ENCODE data around the gene NOVA1.

Gene NOVA1

DNA sequence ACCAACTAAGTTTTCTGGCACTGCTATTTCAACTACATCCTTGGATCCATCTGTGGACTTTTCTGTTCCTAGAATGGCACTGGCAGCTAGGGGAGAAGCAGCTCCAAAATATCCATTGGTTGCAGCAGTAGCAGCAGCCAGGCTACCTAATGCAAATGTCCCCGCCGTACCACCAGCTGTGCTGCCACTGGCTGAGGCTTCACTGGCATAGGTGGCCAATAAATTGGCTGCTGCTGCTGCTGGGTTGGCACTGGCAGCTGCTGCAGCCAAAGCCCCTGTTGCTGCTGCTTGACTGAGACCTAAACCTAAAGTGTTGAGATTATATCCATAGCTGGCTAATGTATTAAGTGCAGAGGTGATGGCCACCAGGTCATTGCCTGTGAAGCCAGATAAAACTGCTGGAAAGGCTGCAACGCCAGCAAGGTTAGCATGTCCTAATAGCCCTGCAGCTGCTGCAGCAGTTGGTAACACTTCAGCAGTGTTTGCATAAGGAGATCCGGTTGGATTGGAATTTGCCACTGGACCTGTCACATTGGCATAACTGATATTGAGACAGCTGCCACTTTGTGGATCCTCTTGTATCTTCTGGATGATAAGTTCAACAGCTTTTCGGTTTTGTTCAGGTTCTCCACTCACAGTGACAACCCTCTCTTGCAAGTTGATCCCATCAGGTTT, 149.5 kb downstream of the NOVA1 start:
- no peak for DNase-seq (ENCODE audit: low read depth in 2 of 2)

DNA sequence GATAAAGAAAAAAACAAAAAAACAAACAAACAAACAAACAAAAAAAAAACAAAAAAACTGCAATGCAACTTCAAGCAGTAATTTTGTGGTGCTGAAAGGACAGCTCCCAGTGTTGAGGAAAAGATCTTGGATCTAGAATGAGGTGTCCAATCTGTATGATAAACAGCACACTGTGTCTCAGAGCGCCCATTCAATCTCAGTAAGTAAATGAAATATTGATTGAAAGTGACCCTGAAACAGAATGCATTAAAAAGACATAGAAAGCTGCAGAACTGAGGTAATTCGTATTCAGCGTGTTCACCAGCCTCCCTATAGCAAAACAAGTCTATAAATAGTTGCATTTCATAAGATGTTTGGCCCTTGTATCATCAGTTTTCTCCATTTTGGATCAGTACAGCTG, 153.0 kb downstream of the NOVA1 start:
- DNase-seq (ENCODE audit: low read depth in 2 of 2): no peak

DNA sequence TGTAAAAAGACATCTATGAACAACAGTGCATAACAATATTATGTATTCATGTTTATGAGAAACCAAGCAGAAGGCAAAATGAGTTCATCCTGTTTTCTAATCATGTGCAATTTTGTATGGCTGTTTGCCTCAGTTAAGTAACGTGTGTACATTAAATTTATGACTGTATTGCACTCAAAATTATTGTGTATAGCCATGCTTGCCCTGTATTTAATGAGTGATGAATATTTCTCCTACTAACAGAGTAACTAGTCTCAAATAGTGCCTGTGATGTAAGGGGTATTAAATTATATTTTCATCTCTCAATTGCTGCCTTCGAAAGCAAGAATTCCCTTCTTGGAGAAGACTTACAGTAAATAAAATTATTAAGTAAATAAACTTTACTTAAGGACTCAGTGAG, 154.2 kb downstream of the NOVA1 start:
- DNase-seq (ENCODE audit: low read depth in 2 of 2): no peak

DNA sequence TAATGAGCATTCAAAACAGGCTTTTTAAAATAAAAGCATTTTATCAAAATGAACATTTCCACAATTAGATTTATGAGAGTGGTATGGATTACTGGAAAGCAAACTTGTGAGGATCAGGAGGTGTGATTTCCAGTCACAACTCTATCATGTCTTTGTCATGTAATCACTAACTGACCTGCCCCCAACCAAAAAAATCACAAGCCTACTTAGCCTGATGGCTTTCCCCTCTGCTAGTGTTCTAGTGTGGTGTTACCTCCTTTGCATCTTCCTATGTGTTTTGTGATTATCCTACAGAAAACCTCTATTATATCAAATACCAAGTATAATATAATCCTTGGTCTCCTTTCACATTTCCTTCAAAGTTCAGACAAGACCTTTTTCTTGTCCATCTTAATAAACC, 168.6 kb downstream of the NOVA1 start:
- DNase-seq (ENCODE audit: low read depth in 2 of 2): no peak

DNA sequence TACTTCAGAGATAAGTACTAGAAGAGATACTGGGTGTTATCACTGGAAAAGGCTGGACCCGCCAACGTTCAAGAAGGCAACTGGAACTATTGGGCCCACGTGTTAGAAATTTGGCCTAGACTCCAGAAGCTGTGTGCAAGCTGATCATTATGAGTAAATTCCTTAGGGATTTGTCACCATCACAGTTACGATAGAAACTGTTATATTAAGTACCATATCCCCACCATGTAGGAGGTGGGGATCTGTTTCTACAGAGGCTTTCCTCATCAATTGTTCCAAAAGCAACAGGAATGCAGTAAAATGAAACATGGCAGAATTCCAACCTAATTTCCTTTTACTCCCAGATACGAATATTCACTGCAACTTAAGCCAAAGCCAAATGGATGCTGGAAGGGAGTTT, 170.7 kb downstream of the NOVA1 start:
- DNase-seq (ENCODE audit: low read depth in 2 of 2): no peak

DNA sequence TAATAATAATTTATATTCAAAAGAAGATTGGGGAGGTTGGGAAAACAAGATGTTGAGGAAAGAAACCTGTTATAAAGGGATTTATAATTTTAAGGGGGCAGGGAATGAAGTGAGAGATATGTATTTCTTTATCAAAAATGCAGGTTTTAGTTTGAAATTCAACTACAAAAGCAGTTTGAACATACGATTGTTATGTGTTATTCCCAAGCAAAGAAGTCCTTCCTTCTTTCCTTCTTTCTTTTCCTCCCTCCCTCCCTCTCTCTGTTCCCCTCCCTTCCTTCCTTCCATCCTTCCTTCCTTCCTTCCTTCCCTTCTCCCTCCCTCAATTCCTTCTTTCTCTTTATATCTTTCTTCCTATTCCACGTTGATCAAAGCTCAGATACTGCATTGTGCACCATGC, 173.3 kb downstream of the NOVA1 start:
- DNase-seq (ENCODE audit: low read depth in 2 of 2): no peak

DNA sequence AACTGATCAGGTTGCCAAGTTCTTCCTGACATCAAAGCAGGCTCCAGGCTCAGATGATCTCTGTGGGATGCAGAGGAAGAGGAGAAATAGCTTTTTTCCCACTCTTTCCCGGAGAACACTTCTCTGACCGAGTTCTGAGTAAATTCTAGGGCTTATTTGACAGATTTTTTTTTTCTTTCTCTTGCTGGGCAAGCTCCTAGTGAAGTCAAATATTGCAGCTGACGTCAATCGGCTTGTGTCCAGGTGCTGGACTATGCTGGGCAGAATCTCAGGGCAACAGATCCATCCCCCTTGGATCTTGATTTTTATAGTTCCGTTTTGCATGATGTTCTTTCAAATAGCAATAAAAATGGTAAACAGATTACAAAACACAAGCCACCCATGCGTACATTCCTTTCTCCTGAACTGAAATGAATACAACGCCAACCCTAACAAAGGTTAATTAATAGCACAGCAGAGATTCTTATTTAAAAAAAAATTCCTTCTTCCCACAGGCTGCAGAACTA, 182.2 kb downstream of the NOVA1 start:
- no peak for DNase-seq (ENCODE audit: low read depth in 2 of 2)

DNA sequence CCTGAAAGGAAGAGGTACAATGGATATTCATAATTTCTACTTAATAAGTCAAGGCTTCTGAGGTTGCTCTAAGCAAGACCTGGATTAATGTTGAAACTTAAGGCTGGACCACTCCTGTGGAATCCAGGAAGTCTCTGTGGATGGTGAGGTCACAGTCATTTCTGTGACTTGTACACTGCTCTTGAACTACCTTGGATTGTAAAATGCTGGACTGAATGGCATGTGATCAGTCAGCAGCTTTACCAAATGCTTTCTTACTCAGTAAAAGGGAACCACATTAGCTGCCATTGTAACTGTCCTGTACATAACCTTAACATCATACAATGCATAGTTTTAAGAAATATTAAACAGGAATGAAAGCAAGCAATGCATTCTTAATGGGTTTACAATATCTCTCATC, 182.9 kb downstream of the NOVA1 start:
- DNase-seq (ENCODE audit: low read depth in 2 of 2): no peak

DNA sequence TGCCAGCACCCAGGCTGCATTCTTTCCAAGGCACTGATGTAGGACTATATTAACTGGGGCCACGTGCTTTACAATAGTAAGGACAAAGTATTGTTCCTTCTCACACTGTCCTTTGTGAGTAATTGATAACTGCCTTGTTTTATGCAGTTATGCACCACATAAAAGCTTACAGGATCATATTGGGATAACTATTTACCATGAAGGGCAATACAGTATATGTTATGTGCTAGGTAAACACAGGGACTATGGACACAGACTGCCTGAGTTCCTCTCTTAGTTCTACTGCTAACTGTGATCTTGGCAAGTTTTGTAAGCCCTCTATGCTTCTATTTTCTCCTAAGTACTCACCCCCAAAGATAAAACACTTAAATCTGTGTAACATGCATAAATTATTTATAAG, 183.7 kb downstream of the NOVA1 start:
- no peak for DNase-seq (ENCODE audit: low read depth in 2 of 2)

DNA sequence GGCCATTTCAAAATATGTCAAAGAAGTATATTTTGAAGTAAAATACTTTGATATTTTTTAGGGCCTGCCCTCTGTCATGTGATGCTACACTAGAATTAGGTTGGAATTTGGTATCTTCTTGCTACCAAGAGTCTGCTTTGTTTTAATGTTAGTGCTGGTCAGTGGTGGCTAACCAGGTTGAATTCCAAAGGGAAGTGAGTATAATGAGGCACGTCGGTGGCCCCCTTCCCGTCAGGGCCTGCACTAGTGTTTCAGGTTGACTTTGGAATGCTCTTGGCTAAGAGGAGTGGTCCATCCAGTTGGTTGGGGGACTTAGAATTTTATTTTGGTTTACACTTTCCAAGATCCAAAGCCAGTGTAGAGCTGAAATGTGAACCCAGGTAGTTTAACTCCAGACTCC, 185.4 kb downstream of the NOVA1 start:
- DNase-seq (ENCODE audit: low read depth in 2 of 2): no peak

DNA sequence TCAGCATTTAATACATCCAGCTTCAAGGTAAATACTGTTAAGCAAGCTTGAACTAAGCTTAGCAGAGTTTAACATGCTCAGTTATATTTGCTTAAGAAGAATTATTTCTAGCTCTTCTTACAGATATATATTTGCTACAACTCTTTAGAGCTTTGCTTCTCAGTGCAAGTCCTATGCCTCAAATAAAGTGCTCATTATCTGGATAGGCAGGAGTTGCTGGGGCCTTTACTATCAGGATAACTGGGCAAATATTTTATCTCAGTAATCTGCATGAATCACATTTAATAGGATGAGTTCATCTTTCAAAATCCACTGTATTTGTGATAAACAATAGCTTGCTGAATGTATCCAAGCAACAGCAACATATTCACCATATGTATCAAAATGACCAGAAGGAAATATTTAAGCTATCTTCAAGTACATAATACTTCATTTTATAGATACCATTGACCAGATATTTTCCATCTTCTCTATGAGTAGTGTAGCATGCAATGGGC, 187.6 kb downstream of the NOVA1 start:
- no peak for DNase-seq (ENCODE audit: low read depth in 2 of 2)

DNA sequence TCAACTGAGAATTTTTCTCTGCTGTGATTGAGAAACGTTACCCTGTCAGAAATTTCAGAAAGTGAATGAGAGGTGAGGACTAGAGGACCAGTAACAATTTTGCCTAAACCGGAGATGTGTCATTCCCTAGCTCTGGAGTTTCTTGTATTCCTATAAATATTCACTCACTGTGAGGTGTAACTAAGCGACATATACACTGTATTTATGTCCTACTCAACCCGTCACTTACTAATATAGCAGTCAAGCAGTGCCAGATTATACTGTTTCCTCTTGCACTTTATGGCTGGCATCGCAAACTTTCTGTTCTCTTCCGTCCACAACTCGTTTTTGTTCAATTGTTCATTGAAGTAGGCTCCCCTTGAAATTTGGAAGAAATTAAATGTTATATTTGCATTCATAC, 192.9 kb downstream of the NOVA1 start:
- DNase-seq (ENCODE audit: low read depth in 2 of 2): no peak

DNA sequence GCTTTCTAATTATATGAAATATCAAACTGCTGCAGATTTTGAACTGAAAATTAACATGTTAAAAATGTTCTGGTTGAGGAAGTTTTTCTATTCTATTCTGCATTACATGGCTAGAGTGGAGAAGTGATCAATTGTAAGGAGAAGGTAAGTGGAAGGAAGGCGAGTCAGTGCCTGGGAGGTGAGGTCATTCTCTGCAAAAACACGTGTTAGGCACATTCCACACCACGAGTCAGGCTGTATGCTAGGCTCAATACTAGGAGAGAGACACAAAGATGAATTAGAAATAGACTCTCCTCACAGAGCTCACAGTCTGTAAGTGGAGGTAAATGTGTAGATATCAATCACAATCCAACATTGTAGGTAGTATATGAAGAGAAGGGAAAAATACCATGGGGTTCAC, 194.1 kb downstream of the NOVA1 start:
- DNase-seq (ENCODE audit: low read depth in 2 of 2): no peak

DNA sequence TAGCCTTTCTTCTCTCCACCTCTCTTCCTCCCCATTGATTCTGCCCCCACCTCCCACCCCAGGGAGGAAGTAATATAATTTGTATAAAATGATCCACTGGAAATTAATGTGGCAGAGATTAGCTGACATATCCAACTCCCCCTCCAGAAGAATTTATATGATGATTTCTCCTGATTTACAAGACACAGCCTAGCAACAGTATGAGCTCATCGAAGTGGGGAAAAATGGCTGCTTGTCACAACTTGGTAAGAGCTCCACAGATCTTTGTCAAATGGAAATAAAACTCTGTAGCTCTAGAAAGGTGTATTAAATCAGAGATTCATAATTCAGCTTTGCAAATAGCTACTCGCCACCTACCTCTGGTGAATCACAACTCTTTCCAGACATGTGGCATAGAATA, 195.7 kb downstream of the NOVA1 start:
- DNase-seq (ENCODE audit: low read depth in 2 of 2): no peak

DNA sequence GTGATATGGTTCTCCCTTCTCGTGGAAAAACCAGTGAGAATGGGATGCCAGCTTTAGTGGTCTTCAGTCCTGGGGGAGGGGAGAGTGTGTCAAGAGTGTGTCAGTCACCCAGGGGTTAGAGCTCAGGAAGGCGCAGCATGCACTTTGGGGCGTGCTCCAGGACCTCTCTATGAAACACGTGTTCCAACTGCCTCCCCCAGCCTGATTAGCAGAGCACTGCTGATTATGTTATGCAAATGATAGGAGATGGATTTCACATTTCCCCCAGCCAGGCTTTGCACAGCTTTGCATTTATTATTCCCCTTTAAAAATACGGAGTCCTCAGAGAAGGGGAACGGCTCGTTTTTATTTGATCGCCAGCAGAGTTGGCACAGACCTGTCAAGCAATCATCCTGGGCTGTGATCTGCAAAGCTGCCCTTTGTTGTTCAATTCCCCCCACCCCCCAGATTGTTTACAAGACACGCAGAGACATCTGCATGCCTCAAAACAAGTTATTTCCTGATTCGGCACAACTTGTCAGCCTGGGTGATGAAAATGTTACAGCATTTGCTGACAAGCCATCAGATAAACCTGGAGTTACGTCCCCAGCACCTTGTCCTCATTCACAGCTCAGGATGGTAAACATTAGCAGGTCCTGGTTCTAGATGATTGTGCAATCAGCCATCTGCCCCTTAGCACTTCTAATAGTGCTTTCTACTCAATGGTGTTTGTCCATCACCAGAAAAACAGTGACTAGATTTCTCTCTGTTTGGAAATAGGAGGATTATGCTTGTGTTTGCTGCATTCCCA, 196.5 kb downstream of the NOVA1 start:
- DNase-seq (ENCODE audit: low read depth in 2 of 2): no peak

DNA sequence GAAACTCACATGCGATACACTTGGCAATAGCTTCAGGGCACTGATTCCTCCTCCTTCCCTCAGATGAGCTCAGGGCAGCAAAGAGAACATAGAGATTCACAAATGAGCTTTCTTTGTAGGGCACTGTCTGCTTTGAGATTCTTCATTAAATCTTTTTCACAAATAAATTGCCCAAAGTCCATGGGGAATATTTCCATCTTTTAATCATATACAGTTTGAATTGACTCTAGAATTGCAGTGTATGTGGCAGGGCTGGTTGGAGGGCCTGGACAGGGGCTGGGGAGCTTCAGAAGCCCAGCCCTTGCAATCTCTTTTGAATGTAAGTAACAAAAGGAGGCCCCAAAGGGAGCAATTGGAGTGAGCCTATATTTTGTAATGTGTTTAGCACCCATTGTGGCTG, 197.5 kb downstream of the NOVA1 start:
- DNase-seq (ENCODE audit: low read depth in 2 of 2): no peak

DNA sequence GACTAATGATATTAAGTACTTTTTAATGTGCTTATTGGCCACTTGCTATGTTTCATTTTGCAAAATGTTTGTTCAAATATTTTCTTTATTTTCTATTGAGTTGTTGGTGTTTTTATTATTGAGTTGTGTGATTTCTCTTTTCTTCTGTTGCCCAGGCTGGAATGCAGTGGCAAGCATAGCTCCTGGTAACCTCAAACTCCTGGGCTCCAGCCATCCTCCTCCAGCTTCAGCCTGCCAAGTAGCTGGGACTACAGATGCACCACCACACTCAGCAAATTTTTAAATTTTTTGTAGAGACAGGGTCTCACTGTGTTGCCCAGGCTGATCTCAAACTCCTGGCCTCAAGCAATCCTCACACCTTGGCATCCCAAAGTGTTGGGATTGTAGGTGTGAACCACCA, 199.2 kb downstream of the NOVA1 start:
- DNase-seq (ENCODE audit: low read depth in 2 of 2): no peak
